ENCODE measurements around the gene EMC9. TPM values are rescaled to one million over a fixed set of nuclear protein-coding genes. Genes with fewer than 3 reads are reported as not detected.
A peak's percentile ranks its signal among the peaks of the same experiment; 100 is the strongest.

EMC9 gene
- total RNA-seq, 6 donors from 2014 or later: 8.6 to 13.8 (median 12.0) TPM

- DNase-seq (peak; percentile 92 to 98), ATAC-seq (ENCODE audit: low FRiP score in 2 of 2) (peak; percentile 95 to 96)
- H3K4me1 ChIP-seq: peaks cover 30 to 52% (median 31%) of the 10 kb centered on the region in 4 donors
- peaks cover 48 to 75% (median 65%) of the 10 kb centered on the region in 4 donors for H3K36me3 ChIP-seq
- no peaks in the 10 kb centered on the region for H3K9me3 ChIP-seq
- H3K27ac ChIP-seq: peak within 1 kb of the TSS; percentile 89 to 99 (median 90)
- 0% methylated on average over 8 to 12 of the region's 12 CpGs for WGBS, 2 donors
- peak within 1 kb of the TSS; percentile 49 to 84 (median 70) for H3K4me3 ChIP-seq
- TF ChIP-seq POLR2A (IDR thresholded peaks at IDR 0.05) (peak in 3 of 4 donors; percentile 61 to 87 (median 70)), POLR2AphosphoS5 (IDR thresholded peaks at IDR 0.05) (peak; percentile 93 to 98), CTCF (IDR thresholded peaks at IDR 0.05) (peak; percentile 90 to 99 (median 99)), EP300 (IDR thresholded peaks at IDR 0.05) (peak in 3 of 4 donors; percentile 19 to 97 (median 71))
- no peaks in the 10 kb centered on the region for H3K27me3 ChIP-seq
Measured at GRCh38 chr14:24160850-24161804, 19.7 kb upstream of the EMC9 start, which contains the start of gene IRF9. Gene IRF9, plus strand, starts transcription at chr14:24161265. Its CDS starts 880 bp downstream, at chr14:24162145.

GRCh38 chr14:24160499-24160849 lies 19.1 kb upstream of the EMC9 start:
- no peaks in the 10 kb centered on the region for H3K27me3 ChIP-seq
- H3K4me3 ChIP-seq: no peak overlapping the region
- DNase-seq (no peak), ATAC-seq (ENCODE audit: low FRiP score in 2 of 2) (no peak)
- peaks cover 30 to 48% (median 31%) of the 10 kb centered on the region in 4 donors for H3K4me1 ChIP-seq
- no peak for TF ChIP-seq CTCF (IDR thresholded peaks at IDR 0.05)
- no peak for TF ChIP-seq EP300 (IDR thresholded peaks at IDR 0.05)
- TF ChIP-seq POLR2AphosphoS5 (IDR thresholded peaks at IDR 0.05): no peak
- TF ChIP-seq POLR2A (IDR thresholded peaks at IDR 0.05): no peak
- 87 to 96% methylated on average over 3 to 4 of the region's 4 CpGs for WGBS, 2 donors
- H3K27ac ChIP-seq: peak overlapping the region; percentile 89 to 99 (median 90)
- H3K9me3 ChIP-seq: no peaks in the 10 kb centered on the region
- peaks cover 49 to 75% (median 65%) of the 10 kb centered on the region in 4 donors for H3K36me3 ChIP-seq

GRCh38 chr14:24159777-24160498 lies 18.5 kb upstream of the EMC9 start:
- ATAC-seq (ENCODE audit: low FRiP score in 2 of 2) (no peak), DNase-seq (no peak)
- Histone ChIP-seq H3K4me1 (peaks cover 30 to 44% (median 31%) of the 10 kb centered on the region in 4 donors), H3K4me3 (no peak overlapping the region), H3K27ac (peak overlapping the region; percentile 89 to 99 (median 90)), H3K9me3 (no peaks in the 10 kb centered on the region), H3K27me3 (no peaks in the 10 kb centered on the region), H3K36me3 (peaks cover 49 to 75% (median 65%) of the 10 kb centered on the region in 4 donors)
- TF ChIP-seq EP300 (IDR thresholded peaks at IDR 0.05) (no peak), CTCF (IDR thresholded peaks at IDR 0.05) (no peak), POLR2AphosphoS5 (IDR thresholded peaks at IDR 0.05) (no peak), POLR2A (IDR thresholded peaks at IDR 0.05) (no peak)
- 94% methylated on average over 11 of the region's 11 CpGs for WGBS, 2 donors

- Histone ChIP-seq H3K9me3 (no peaks in the 10 kb centered on the region), H3K27ac (peak overlapping the region in 1 of 4 donors; percentile 11), H3K36me3 (peaks cover 33 to 75% (median 58%) of the 10 kb centered on the region in 4 donors), H3K27me3 (no peaks in the 10 kb centered on the region), H3K4me3 (no peak overlapping the region), H3K4me1 (peaks cover 11 to 18% (median 15%) of the 10 kb centered on the region in 4 donors)
- TF ChIP-seq POLR2AphosphoS5 (IDR thresholded peaks at IDR 0.05): no peak
- 94 to 98% methylated on average over 12 of the region's 12 CpGs for WGBS, 2 donors
- ATAC-seq (ENCODE audit: low FRiP score in 2 of 2) (no peak), DNase-seq (no peak)
Measured at GRCh38 chr14:24157331-24157730, 15.9 kb upstream of the EMC9 start.

- no peak for DNase-seq
- WGBS, 2 donors: 87 to 92% methylated on average over 1 of the region's 1 CpG
- H3K4me1 ChIP-seq: peaks cover 7 to 13% (median 10%) of the 10 kb centered on the region in 4 donors
- TF ChIP-seq POLR2A (IDR thresholded peaks at IDR 0.05): no peak
- TF ChIP-seq POLR2AphosphoS5 (IDR thresholded peaks at IDR 0.05): no peak
- TF ChIP-seq CTCF (IDR thresholded peaks at IDR 0.05): no peak
- TF ChIP-seq EP300 (IDR thresholded peaks at IDR 0.05): no peak
- ATAC-seq (ENCODE audit: low FRiP score in 2 of 2): no peak
- H3K27me3 ChIP-seq: no peaks in the 10 kb centered on the region
- no peak overlapping the region for H3K4me3 ChIP-seq
- H3K9me3 ChIP-seq: no peaks in the 10 kb centered on the region
- H3K36me3 ChIP-seq: peaks cover 35 to 80% (median 61%) of the 10 kb centered on the region in 4 donors
- no peak overlapping the region for H3K27ac ChIP-seq
Measured at GRCh38 chr14:24156840-24157239, 15.4 kb upstream of the EMC9 start.

Data from upper lobe of left lung (tissue), 6 donors.